Cardiac fibroblast (primary cell): ENCODE measurements around the gene CCDC24.

Experiments
- DNase-seq, 2 donors: peaks; one replicate each; pipeline versions ENCODE4 v3.0.0 to v3.0.0-alpha.2; 2010; ENCODE audit warnings: low read depth in 2 of 2
- H3K4me3 ChIP-seq, 2 donors: replicated peaks in 1 of 2; 1 replicate in 1 of 2; 2 replicates in 1 of 2; pipeline ENCODE4 v1.5.1; 2011; ENCODE audit warnings: low read depth in 2 of 2, low read length in 2 of 2, mild to moderate bottlenecking in 2 of 2, moderate library complexity in 1 of 2
- TF ChIP-seq, protein P1 (sequence below): IDR thresholded peaks from one replicate; pipeline ENCODE4 v1.5.1; 2011; ENCODE audit warnings: low read depth, mild to moderate bottlenecking, low read length, inconsistent platforms

Gene CCDC24

DNA sequence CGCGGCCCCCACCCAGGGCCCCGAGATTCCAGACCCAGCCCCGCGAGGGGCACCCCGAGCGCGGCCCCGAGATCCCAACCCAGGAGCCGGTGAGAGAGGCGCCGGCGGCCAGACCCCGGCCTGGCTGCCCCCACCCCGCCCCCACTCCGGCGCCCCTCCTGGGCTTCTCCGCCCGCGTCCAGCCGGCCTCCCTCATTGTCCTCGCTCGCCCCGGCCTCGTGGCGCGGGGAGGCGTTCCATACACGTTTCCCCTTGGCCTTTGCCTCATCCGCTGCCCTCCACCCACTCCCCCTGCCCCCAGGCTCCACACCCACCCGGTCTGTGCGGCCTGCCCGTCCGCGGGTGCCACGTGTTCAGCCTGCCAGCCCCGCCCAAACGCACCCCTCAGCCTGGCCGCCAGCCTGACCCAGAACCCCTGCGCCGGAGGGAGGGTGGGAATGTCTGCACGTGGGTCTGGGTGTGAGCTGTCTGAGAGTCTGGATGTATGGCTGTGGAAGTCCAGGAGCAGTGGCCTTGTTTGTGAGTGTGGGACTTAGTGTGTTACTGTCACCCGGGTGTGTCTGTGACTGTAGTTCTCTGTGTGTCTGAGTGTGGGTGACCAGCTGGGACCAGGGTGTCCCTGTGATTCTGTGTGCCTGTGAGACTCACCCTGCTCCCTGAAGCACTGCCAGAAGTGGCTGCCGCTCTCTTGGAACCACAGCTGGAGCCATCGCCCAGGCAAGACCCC, 11.7 kb upstream of the CCDC24 start:
- peak; percentile 56 to 57 for DNase-seq
- peak overlapping the region; percentile 57 to 69 for H3K4me3 ChIP-seq

GRCh38 chr1:43980255-43981134, 10.9 kb upstream of the CCDC24 start:
- peak overlapping the region; percentile 57 to 69 for H3K4me3 ChIP-seq

More for the DNA sequence above, 11.7 kb upstream of the CCDC24 start:
- TF ChIP-seq, protein P1, sequence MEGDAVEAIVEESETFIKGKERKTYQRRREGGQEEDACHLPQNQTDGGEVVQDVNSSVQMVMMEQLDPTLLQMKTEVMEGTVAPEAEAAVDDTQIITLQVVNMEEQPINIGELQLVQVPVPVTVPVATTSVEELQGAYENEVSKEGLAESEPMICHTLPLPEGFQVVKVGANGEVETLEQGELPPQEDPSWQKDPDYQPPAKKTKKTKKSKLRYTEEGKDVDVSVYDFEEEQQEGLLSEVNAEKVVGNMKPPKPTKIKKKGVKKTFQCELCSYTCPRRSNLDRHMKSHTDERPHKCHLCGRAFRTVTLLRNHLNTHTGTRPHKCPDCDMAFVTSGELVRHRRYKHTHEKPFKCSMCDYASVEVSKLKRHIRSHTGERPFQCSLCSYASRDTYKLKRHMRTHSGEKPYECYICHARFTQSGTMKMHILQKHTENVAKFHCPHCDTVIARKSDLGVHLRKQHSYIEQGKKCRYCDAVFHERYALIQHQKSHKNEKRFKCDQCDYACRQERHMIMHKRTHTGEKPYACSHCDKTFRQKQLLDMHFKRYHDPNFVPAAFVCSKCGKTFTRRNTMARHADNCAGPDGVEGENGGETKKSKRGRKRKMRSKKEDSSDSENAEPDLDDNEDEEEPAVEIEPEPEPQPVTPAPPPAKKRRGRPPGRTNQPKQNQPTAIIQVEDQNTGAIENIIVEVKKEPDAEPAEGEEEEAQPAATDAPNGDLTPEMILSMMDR, result no peak

DNA sequence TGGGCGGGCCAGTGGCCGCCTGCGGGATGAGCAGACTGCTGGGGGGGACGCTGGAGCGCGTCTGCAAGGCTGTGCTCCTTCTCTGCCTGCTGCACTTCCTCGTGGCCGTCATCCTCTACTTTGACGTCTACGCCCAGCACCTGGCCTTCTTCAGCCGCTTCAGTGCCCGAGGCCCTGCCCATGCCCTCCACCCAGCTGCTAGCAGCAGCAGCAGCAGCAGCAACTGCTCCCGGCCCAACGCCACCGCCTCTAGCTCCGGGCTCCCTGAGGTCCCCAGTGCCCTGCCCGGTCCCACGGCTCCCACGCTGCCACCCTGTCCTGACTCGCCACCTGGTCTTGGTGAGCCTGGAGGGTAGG, 10.3 kb upstream of the CCDC24 start:
- TF ChIP-seq, protein P1, result no peak
- no peak for DNase-seq
- no peak overlapping the region for H3K4me3 ChIP-seq

More at GRCh38 chr1:43980255-43981134, 10.9 kb upstream of the CCDC24 start:
- peak; percentile 21 to 63 for DNase-seq
- TF ChIP-seq, protein P1, result no peak

GRCh38 chr1:43981636-43982035, 9.8 kb upstream of the CCDC24 start:
- H3K4me3 ChIP-seq, result no peak overlapping the region
- DNase-seq, result no peak
- TF ChIP-seq, protein P1, result no peak

- TF ChIP-seq, protein P1, result no peak
- no peak for DNase-seq
Measured at GRCh38 chr1:43982241-43982640, 9.2 kb upstream of the CCDC24 start.

DNA sequence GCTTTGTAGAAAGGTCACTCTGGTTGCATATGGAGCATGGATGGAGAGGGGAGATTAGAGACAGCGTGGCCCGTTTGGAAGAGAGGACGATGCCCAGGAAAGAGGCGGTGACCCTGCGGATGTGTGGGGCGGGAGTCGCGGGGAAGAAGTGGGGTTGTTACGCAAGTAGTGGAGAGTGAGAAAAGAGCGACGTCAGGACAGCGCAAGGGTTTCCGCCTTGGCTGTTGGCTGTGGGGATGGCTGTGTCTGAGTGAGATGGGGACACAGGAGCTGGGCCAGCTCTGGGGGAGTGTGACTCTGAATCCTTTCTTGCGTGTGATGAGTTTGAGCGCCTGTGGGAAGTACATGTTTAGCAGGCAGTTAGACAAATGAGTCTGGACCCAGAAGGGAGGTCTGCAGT, 8.6 kb upstream of the CCDC24 start:
- TF ChIP-seq, protein P1, result no peak
- no peak overlapping the region for H3K4me3 ChIP-seq
- DNase-seq, result no peak

More at GRCh38 chr1:43982241-43982640, 9.2 kb upstream of the CCDC24 start:
- no peak overlapping the region for H3K4me3 ChIP-seq
